ENCODE data around the gene NR3C2.

The NR3C2 gene

GRCh38 chr4:148069086-148069894, 372.9 kb downstream of the NR3C2 start:
- H3K4me3 ChIP-seq (ENCODE audit: low read depth, low read length) = no peak overlapping the region
- DNase-seq (ENCODE audit: low read depth) = no peak
- TF ChIP-seq CTCF (IDR thresholded peaks at IDR 0.05; ENCODE audit: insufficient read depth, low read depth, low read length, missing control alignments) = no peak

- no peak for DNase-seq (ENCODE audit: low read depth)
- no peak overlapping the region for H3K4me3 ChIP-seq (ENCODE audit: low read depth, low read length)
- TF ChIP-seq CTCF (IDR thresholded peaks at IDR 0.05; ENCODE audit: insufficient read depth, low read depth, low read length, missing control alignments) = no peak
Measured at GRCh38 chr4:148068065-148068911, 373.9 kb downstream of the NR3C2 start.

DNA sequence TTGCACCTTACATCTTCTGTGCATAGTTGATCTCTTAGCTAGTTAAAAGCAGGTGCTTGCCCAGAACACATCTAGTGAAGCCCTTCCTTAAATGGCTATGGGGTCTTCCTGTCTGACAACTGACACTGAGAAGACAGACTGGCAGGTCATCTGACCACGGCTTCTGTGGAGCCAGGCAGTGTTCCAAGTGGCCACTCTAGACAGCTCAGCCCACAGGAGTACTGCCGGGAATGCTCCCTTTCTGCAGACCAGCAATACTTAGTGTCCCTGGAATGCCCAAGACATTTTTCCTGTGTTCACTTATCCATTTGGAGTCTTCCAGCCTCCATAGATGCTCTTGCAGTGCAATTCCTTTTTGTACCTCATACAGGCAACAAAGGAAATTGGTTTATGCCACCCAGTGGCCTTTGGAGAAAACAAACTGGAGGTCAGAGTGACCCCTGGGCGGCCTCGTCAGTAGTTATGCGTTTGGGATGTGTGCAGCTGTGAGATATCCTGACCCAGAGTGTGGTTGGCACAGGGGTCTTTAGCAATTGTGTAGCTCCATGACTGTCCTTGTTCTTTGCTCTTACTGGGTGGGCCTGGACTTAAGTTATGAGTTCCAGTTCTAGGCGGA, 374.8 kb downstream of the NR3C2 start:
- H3K4me3 ChIP-seq (ENCODE audit: low read depth, low read length) = no peak overlapping the region
- no peak for DNase-seq (ENCODE audit: low read depth)
- no peak for TF ChIP-seq CTCF (IDR thresholded peaks at IDR 0.05; ENCODE audit: insufficient read depth, low read depth, low read length, missing control alignments)

DNA sequence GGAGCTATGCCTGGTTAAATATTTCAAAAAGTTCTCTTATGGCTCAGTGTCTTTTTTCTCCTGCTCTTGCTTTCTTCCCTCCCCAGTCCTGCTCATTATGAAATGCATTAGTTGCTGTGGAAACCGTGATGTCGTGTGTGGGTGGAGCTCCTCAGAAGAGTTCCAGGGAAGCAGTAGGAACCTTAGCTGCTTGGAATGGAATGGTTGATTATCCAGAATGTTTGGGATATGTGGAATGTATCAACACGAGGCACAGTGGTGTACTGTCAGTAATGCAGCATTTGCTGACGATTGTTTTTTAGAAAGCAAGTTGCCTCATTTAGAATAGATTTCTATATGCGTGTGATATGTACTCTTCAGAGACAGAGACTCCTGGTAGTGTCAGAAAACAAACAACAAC, 377.1 kb downstream of the NR3C2 start:
- TF ChIP-seq CTCF (IDR thresholded peaks at IDR 0.05; ENCODE audit: insufficient read depth, low read depth, low read length, missing control alignments) = no peak
- no peak overlapping the region for H3K4me3 ChIP-seq (ENCODE audit: low read depth, low read length)
- DNase-seq (ENCODE audit: low read depth) = no peak

GRCh38 chr4:148064451-148064850, 377.8 kb downstream of the NR3C2 start:
- H3K4me3 ChIP-seq (ENCODE audit: low read depth, low read length) = no peak overlapping the region
- DNase-seq (ENCODE audit: low read depth) = no peak
- no peak for TF ChIP-seq CTCF (IDR thresholded peaks at IDR 0.05; ENCODE audit: insufficient read depth, low read depth, low read length, missing control alignments)

GRCh38 chr4:148062301-148062950, 379.8 kb downstream of the NR3C2 start:
- TF ChIP-seq CTCF (IDR thresholded peaks at IDR 0.05; ENCODE audit: insufficient read depth, low read depth, low read length, missing control alignments) = no peak
- no peak overlapping the region for H3K4me3 ChIP-seq (ENCODE audit: low read depth, low read length)
- no peak for DNase-seq (ENCODE audit: low read depth)
